IgD-negative memory B cell (primary cell): ENCODE measurements around the gene ALDH4A1. TPM values are rescaled to one million over a fixed set of nuclear protein-coding genes. Genes with fewer than 3 reads are reported as not detected.

ENCODE experiments used
- H3K27ac Mint-ChIP-seq, 3 donors: one replicate each; pipeline ENCODE4 v1.8.0; 2020 to 2022; ENCODE audit warnings: mild to moderate bottlenecking in 3 of 3, mixed read lengths in 3 of 3, moderate library complexity in 1 of 3
- H3K27me3 Mint-ChIP-seq: one replicate; pipeline ENCODE4 v1.8.0; 2021; ENCODE audit warnings: mixed read lengths
- H3K36me3 Mint-ChIP-seq: one replicate; pipeline ENCODE4 v1.8.0; 2020; ENCODE audit warnings: mild to moderate bottlenecking, mixed read lengths
- H3K4me1 Mint-ChIP-seq, 3 donors: one replicate each; pipeline ENCODE4 v1.8.0; 2020 to 2022; ENCODE audit warnings: mixed read lengths in 3 of 3, mild to moderate bottlenecking in 1 of 3
- H3K4me3 Mint-ChIP-seq, 4 donors: one replicate each; pipeline ENCODE4 v1.8.0; 2020 to 2022; ENCODE audit warnings: mild to moderate bottlenecking in 4 of 4, mixed read lengths in 4 of 4, moderate library complexity in 3 of 4
- H3K9me3 Mint-ChIP-seq, 3 donors: one replicate each; pipeline ENCODE4 v1.8.0; 2020 to 2021; ENCODE audit warnings: mixed read lengths in 3 of 3, mild to moderate bottlenecking in 1 of 3
- polyA plus RNA-seq: library from polyadenylated mRNA; unstranded; fragments of 300-500 nt; fragmentation: Illumina TruSeq; gene quantifications from one replicate; pipeline ENCODE4 v1.2.3, GENCODE V29; 2021

Gene ALDH4A1
- 2.8 TPM for polyA plus RNA-seq

GRCh38 chr1:18902523-18903290 lies at the start of gene ALDH4A1:
ALDH4A1 (minus strand) TSS chr1:18902555; CDS start chr1:18902523, 32 bp downstream.
- Mint-ChIP-seq H3K36me3 (peaks cover 4% of the 10 kb centered on the region), H3K27me3 (no peaks in the 10 kb centered on the region), H3K9me3 (no peaks in the 10 kb centered on the region), H3K4me1 (peaks cover 11 to 23% (median 14%) of the 10 kb centered on the region in 3 donors), H3K27ac (peak within 1 kb of the TSS; percentile 75 to 99 (median 94)), H3K4me3 (peak within 1 kb of the TSS; percentile 77 to 97 (median 94))

- H3K27me3 Mint-ChIP-seq, result peaks cover 1% of the 10 kb centered on the region
- peak overlapping the region; percentile 87 to 97 (median 94) for H3K4me3 Mint-ChIP-seq
- H3K27ac Mint-ChIP-seq, result peak overlapping the region; percentile 100
- no peaks in the 10 kb centered on the region for H3K36me3 Mint-ChIP-seq
- H3K9me3 Mint-ChIP-seq, result no peaks in the 10 kb centered on the region
- peaks cover 53 to 70% (median 59%) of the 10 kb centered on the region in 3 donors for H3K4me1 Mint-ChIP-seq
Observed at GRCh38 chr1:18951818-18952391, 49.5 kb upstream of the ALDH4A1 start.

- H3K4me3 Mint-ChIP-seq, result peak overlapping the region; percentile 87 to 97 (median 94)
- peaks cover 1% of the 10 kb centered on the region for H3K27me3 Mint-ChIP-seq
- H3K36me3 Mint-ChIP-seq, result no peaks in the 10 kb centered on the region
- no peaks in the 10 kb centered on the region for H3K9me3 Mint-ChIP-seq
- peaks cover 55 to 72% (median 59%) of the 10 kb centered on the region in 3 donors for H3K4me1 Mint-ChIP-seq
- H3K27ac Mint-ChIP-seq, result peak overlapping the region; percentile 100
Observed at GRCh38 chr1:18951416-18951815, 49.1 kb upstream of the ALDH4A1 start.

GRCh38 chr1:18950401-18951026 lies 48.2 kb upstream of the ALDH4A1 start:
- no peaks in the 10 kb centered on the region for H3K9me3 Mint-ChIP-seq
- H3K36me3 Mint-ChIP-seq, result no peaks in the 10 kb centered on the region
- peak overlapping the region; percentile 87 to 97 (median 96) for H3K4me3 Mint-ChIP-seq
- H3K27ac Mint-ChIP-seq, result peak overlapping the region; percentile 100
- peaks cover 1% of the 10 kb centered on the region for H3K27me3 Mint-ChIP-seq
- H3K4me1 Mint-ChIP-seq, result peaks cover 59 to 77% (median 60%) of the 10 kb centered on the region in 3 donors

- Mint-ChIP-seq H3K4me1 (peaks cover 58 to 74% (median 60%) of the 10 kb centered on the region in 3 donors), H3K36me3 (no peaks in the 10 kb centered on the region), H3K4me3 (peak overlapping the region; percentile 87 to 97 (median 96)), H3K27ac (peak overlapping the region; percentile 100), H3K9me3 (no peaks in the 10 kb centered on the region), H3K27me3 (peaks cover 1% of the 10 kb centered on the region)
Observed at GRCh38 chr1:18949686-18950400, 47.5 kb upstream of the ALDH4A1 start.

- Mint-ChIP-seq H3K4me1 (peaks cover 58 to 70% (median 60%) of the 10 kb centered on the region in 3 donors), H3K4me3 (peak overlapping the region; percentile 87 to 97 (median 96)), H3K27ac (peak overlapping the region; percentile 67 to 100 (median 100)), H3K36me3 (peaks cover 1% of the 10 kb centered on the region), H3K9me3 (no peaks in the 10 kb centered on the region), H3K27me3 (peaks cover 1% of the 10 kb centered on the region)
Observed at GRCh38 chr1:18948913-18949685, 46.7 kb upstream of the ALDH4A1 start.

- peaks cover 1% of the 10 kb centered on the region for H3K27me3 Mint-ChIP-seq
- H3K4me3 Mint-ChIP-seq, result peak overlapping the region; percentile 30 to 97 (median 96)
- peak overlapping the region; percentile 50 to 75 (median 67) for H3K27ac Mint-ChIP-seq
- no peaks in the 10 kb centered on the region for H3K9me3 Mint-ChIP-seq
- H3K4me1 Mint-ChIP-seq, result peaks cover 54 to 69% (median 62%) of the 10 kb centered on the region in 3 donors
- H3K36me3 Mint-ChIP-seq, result peaks cover 1% of the 10 kb centered on the region
Observed at GRCh38 chr1:18948048-18948912, 45.9 kb upstream of the ALDH4A1 start.

GRCh38 chr1:18947570-18947969 lies 45.2 kb upstream of the ALDH4A1 start:
- Mint-ChIP-seq H3K4me1 (peaks cover 51 to 65% (median 63%) of the 10 kb centered on the region in 3 donors), H3K27me3 (peaks cover 1% of the 10 kb centered on the region), H3K36me3 (peaks cover 1% of the 10 kb centered on the region), H3K9me3 (no peaks in the 10 kb centered on the region), H3K27ac (peak overlapping the region; percentile 73 to 75 (median 74)), H3K4me3 (peak overlapping the region in 2 of 4 donors; percentile 95 to 96)

GRCh38 chr1:18946550-18947381 lies 44.4 kb upstream of the ALDH4A1 start:
- Mint-ChIP-seq H3K4me1 (peaks cover 43 to 57% (median 55%) of the 10 kb centered on the region in 3 donors), H3K27me3 (peaks cover 1% of the 10 kb centered on the region), H3K9me3 (no peaks in the 10 kb centered on the region), H3K27ac (peak overlapping the region in 1 of 3 donors; percentile 74), H3K36me3 (peaks cover 1% of the 10 kb centered on the region), H3K4me3 (peak overlapping the region in 2 of 4 donors; percentile 47 to 80)

GRCh38 chr1:18945401-18945849 lies 43.1 kb upstream of the ALDH4A1 start:
- peaks cover 1% of the 10 kb centered on the region for H3K27me3 Mint-ChIP-seq
- H3K4me1 Mint-ChIP-seq, result peaks cover 36 to 55% (median 48%) of the 10 kb centered on the region in 3 donors
- no peaks in the 10 kb centered on the region for H3K9me3 Mint-ChIP-seq
- peak overlapping the region in 2 of 4 donors; percentile 55 to 84 for H3K4me3 Mint-ChIP-seq
- H3K36me3 Mint-ChIP-seq, result peaks cover 5% of the 10 kb centered on the region
- peak overlapping the region in 2 of 3 donors; percentile 39 to 93 for H3K27ac Mint-ChIP-seq

- H3K9me3 Mint-ChIP-seq, result no peaks in the 10 kb centered on the region
- H3K4me3 Mint-ChIP-seq, result peak overlapping the region in 2 of 4 donors; percentile 41 to 55
- peaks cover 30 to 51% (median 44%) of the 10 kb centered on the region in 3 donors for H3K4me1 Mint-ChIP-seq
- peak overlapping the region in 1 of 3 donors; percentile 93 for H3K27ac Mint-ChIP-seq
- H3K27me3 Mint-ChIP-seq, result peaks cover 1% of the 10 kb centered on the region
- H3K36me3 Mint-ChIP-seq, result peaks cover 5% of the 10 kb centered on the region
Observed at GRCh38 chr1:18944810-18945209, 42.5 kb upstream of the ALDH4A1 start.

GRCh38 chr1:18943914-18944572 lies 41.7 kb upstream of the ALDH4A1 start:
- Mint-ChIP-seq H3K27me3 (peaks cover under 1% of the 10 kb centered on the region), H3K4me1 (peaks cover 23 to 47% (median 40%) of the 10 kb centered on the region in 3 donors), H3K36me3 (peaks cover 5% of the 10 kb centered on the region), H3K27ac (peak overlapping the region in 2 of 3 donors; percentile 35 to 93), H3K9me3 (no peaks in the 10 kb centered on the region), H3K4me3 (peak overlapping the region in 2 of 4 donors; percentile 24 to 47)
